Measurements from ENCODE around the gene PERCC1. TPM values are rescaled to one million over a fixed set of nuclear protein-coding genes. Genes with fewer than 3 reads are reported as not detected.

Gene PERCC1
- polyA plus RNA-seq, result under 1 TPM in 2 of 4 donors, not detected in 2; 0.58 to 0.69 TPM
- long read RNA-seq, donor 1, result 0 reads
- long read RNA-seq, donor 2, result 0 reads
- long read RNA-seq, donor 3, result 0 reads
- long read RNA-seq, donor 4, result 0 reads
- long read RNA-seq, donor 5, result 0 reads
- long read RNA-seq, donor 6, result 0 reads
- long read RNA-seq, donor 7, result 0 reads
- long read RNA-seq, donor 8, result 0 reads
- long read RNA-seq, donor 9, result 0 reads
- long read RNA-seq, donor 10, partial matches to known transcripts, result 0 of 2 reads
- long read RNA-seq, donor 10, other reads (novel, unspliced or antisense), result 0 of 2 reads

DNA sequence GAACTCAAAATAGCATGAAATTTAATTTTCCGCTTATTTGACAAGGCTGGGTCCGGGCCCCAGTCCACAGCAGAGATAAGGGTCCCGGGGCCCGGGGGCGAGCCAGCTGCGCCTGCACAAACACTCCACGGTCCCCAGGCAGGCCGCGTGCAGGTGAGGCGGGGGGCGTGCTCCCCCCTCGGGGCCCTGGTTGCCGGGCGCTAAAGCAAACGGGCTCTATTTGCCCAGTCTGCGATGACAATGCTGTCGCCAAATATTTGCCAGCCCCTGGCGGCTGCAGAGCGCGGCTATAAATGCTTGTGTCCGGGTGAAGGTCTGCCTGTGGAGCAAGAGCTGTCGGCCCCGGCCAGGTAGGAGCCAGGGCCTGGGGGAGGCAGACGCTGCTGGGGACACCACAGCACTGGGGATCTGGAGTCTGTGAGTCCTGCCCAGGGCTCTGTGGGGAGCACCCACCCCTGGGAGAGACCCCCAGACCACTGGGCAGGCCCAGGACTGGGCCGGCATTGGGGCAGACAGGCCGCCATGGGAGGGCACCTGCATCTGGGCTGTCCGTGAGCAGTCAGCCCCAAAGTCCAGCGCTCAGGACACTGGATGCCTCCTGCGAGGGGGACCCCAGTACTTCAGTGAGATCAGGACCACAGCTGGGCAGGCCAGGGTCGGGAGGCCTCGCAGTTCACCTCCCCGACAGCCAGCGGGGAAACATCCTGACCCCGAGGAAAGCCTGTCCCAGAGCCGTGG, at the start of gene PERCC1:
Gene PERCC1, plus strand, starts transcription at position 320 of the 738 bp plus-strand sequence. CDS start 1,516 bp downstream, outside the sequence.
- peaks cover 0 to 5% (median 0%) of the 10 kb centered on the region in 3 donors for H3K36me3 ChIP-seq (ENCODE audit: control insufficient read depth in 3 of 3, insufficient read depth in 2 of 3, low read depth in 1 of 3, low read length in 3 of 3)
- FAIRE-seq, result no peak
- no peaks in the 10 kb centered on the region for H3K27me3 ChIP-seq (ENCODE audit: control insufficient read depth in 3 of 3, insufficient read depth in 3 of 3, low read length in 3 of 3)
- H3K27ac ChIP-seq (ENCODE audit: low read depth in 1 of 3, low read length in 2 of 3), result no peak within 1 kb of the TSS
- DNase-seq, result peak; percentile 26 to 60
- peaks cover 0 to 9% (median 0%) of the 10 kb centered on the region in 3 donors for H3K4me1 ChIP-seq (ENCODE audit: control insufficient read depth in 3 of 3, insufficient read depth in 2 of 3, low read depth in 1 of 3, low read length in 2 of 3)
- 20 to 52% (median 33%) methylated on average over 32 to 35 of the region's 35 CpGs for WGBS, 3 donors
- no peak within 1 kb of the TSS for H3K4me3 ChIP-seq (ENCODE audit: low read depth in 1 of 3, low read length in 3 of 3)
- no peaks in the 10 kb centered on the region for H3K9me3 ChIP-seq (ENCODE audit: control insufficient read depth in 2 of 2, insufficient read depth in 1 of 2, low read depth in 1 of 2, low read length in 1 of 2)

DNA sequence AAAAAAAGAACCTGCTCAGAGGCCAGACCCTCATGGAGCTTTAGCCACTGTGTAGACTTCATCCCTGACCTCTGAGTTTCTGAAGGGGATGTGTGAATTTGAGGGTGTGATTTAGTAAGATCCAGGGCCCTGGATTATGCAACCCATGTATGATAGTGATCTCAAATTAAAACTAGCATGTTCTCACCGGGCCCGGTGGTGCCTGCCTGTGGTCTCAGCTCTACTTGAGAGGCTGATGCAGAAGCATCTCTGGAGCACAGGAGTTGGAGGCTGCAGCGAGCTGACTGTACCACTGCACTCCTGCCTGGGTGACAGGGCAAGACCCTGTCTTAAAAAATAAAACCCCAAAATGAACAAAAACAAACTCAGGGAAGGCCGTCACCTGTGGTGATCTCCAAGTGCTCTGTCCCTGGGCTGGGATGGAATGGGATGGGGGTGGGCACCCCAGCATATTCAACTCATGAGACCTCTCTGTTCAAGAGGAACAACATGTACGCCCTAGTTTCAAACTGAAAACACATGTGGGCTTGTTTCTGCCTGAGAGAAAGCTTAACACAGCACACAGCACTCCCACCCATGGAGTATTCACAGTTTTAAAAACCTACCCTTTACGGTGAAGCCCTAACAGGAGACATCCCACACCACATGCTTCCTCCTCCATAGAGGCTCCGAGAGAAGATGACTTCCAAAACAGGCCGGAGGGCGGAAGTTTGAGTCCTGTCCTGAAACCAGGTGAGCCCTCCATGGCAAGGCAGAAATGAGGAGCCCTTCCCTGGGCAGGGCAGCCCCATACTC, 49.1 kb upstream of the PERCC1 start:
- DNase-seq (no peak), FAIRE-seq (no peak)
- H3K4me3 ChIP-seq (ENCODE audit: low read depth in 1 of 3, low read length in 3 of 3), result no peak overlapping the region
- H3K4me1 ChIP-seq (ENCODE audit: control insufficient read depth in 3 of 3, insufficient read depth in 2 of 3, low read depth in 1 of 3, low read length in 2 of 3), result peaks cover 0 to 8% (median 0%) of the 10 kb centered on the region in 3 donors
- WGBS, 3 donors, result 86 to 93% (median 92%) methylated on average over 9 of the region's 9 CpGs
- H3K27ac ChIP-seq (ENCODE audit: low read depth in 1 of 3, low read length in 2 of 3), result no peak overlapping the region
- peaks cover 3 to 69% (median 6%) of the 10 kb centered on the region in 3 donors for H3K36me3 ChIP-seq (ENCODE audit: control insufficient read depth in 3 of 3, insufficient read depth in 2 of 3, low read depth in 1 of 3, low read length in 3 of 3)
- no peaks in the 10 kb centered on the region for H3K9me3 ChIP-seq (ENCODE audit: control insufficient read depth in 2 of 2, insufficient read depth in 1 of 2, low read depth in 1 of 2, low read length in 1 of 2)
- no peaks in the 10 kb centered on the region for H3K27me3 ChIP-seq (ENCODE audit: control insufficient read depth in 3 of 3, insufficient read depth in 3 of 3, low read length in 3 of 3)

DNA sequence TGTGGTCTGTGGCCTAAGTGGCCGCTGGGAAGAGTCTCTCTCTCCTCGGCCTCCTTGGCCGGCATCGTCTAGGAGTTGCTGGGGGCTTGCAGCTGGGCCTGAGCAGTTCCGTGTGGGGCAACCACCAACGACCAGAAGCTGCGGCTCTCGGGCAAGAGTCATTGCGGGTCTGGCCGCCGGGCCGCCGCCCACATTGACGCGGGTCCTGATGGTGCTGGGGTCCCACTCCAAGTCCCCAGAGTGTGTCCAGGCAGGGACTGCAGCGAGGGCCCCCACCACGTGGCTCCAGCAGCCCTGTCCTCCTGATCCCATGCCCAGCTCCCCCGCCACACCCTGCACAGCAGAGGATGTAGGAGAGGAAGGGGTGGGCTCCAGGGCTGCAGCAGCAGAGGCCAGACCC, 47.3 kb upstream of the PERCC1 start:
- DNase-seq (no peak), FAIRE-seq (no peak)
- WGBS, 3 donors, result 91 to 94% (median 93%) methylated on average over 17 to 18 of the region's 18 CpGs
- Histone ChIP-seq H3K27me3 (ENCODE audit: control insufficient read depth in 3 of 3, insufficient read depth in 3 of 3, low read length in 3 of 3) (no peaks in the 10 kb centered on the region), H3K9me3 (ENCODE audit: control insufficient read depth in 2 of 2, insufficient read depth in 1 of 2, low read depth in 1 of 2, low read length in 1 of 2) (no peaks in the 10 kb centered on the region), H3K36me3 (ENCODE audit: control insufficient read depth in 3 of 3, insufficient read depth in 2 of 3, low read depth in 1 of 3, low read length in 3 of 3) (peaks cover 3 to 70% (median 6%) of the 10 kb centered on the region in 3 donors), H3K27ac (ENCODE audit: low read depth in 1 of 3, low read length in 2 of 3) (no peak overlapping the region), H3K4me3 (ENCODE audit: low read depth in 1 of 3, low read length in 3 of 3) (no peak overlapping the region), H3K4me1 (ENCODE audit: control insufficient read depth in 3 of 3, insufficient read depth in 2 of 3, low read depth in 1 of 3, low read length in 2 of 3) (peaks cover 0 to 6% (median 0%) of the 10 kb centered on the region in 3 donors)

DNA sequence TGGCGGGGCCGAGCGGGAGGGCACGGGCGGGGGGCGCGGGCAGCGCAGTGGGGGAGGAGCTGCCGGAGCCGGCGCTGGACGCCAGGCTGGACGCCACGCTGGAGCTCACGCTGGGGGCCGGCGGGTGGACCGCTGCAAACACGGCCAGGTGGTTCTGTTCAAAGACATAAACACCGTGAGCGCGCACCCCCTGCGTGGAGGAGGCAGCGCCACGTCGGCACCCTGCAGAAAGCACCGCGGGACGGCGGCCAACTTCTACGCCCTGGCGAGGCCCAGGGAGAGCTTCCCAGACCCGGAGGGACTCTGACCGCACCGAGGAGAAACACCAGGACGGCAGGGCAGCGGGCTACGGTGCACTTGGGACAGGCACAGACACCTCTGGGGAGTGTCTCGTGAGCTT, 45.6 kb upstream of the PERCC1 start:
- Histone ChIP-seq H3K9me3 (ENCODE audit: control insufficient read depth in 2 of 2, insufficient read depth in 1 of 2, low read depth in 1 of 2, low read length in 1 of 2) (no peaks in the 10 kb centered on the region), H3K4me1 (ENCODE audit: control insufficient read depth in 3 of 3, insufficient read depth in 2 of 3, low read depth in 1 of 3, low read length in 2 of 3) (no peaks in the 10 kb centered on the region), H3K27me3 (ENCODE audit: control insufficient read depth in 3 of 3, insufficient read depth in 3 of 3, low read length in 3 of 3) (no peaks in the 10 kb centered on the region), H3K27ac (ENCODE audit: low read depth in 1 of 3, low read length in 2 of 3) (no peak overlapping the region), H3K36me3 (ENCODE audit: control insufficient read depth in 3 of 3, insufficient read depth in 2 of 3, low read depth in 1 of 3, low read length in 3 of 3) (peaks cover 6 to 82% (median 8%) of the 10 kb centered on the region in 3 donors), H3K4me3 (ENCODE audit: low read depth in 1 of 3, low read length in 3 of 3) (no peak overlapping the region)
- FAIRE-seq (no peak), DNase-seq (no peak)
- WGBS, 3 donors, result 94 to 96% (median 95%) methylated on average over 38 to 39 of the region's 39 CpGs

GRCh38 chr16:1387331-1387730, 43.5 kb upstream of the PERCC1 start:
- FAIRE-seq (no peak), DNase-seq (no peak)
- Histone ChIP-seq H3K9me3 (ENCODE audit: control insufficient read depth in 2 of 2, insufficient read depth in 1 of 2, low read depth in 1 of 2, low read length in 1 of 2) (no peaks in the 10 kb centered on the region), H3K27me3 (ENCODE audit: control insufficient read depth in 3 of 3, insufficient read depth in 3 of 3, low read length in 3 of 3) (no peaks in the 10 kb centered on the region), H3K27ac (ENCODE audit: low read depth in 1 of 3, low read length in 2 of 3) (no peak overlapping the region), H3K36me3 (ENCODE audit: control insufficient read depth in 3 of 3, insufficient read depth in 2 of 3, low read depth in 1 of 3, low read length in 3 of 3) (peaks cover 8 to 82% (median 11%) of the 10 kb centered on the region in 3 donors), H3K4me3 (ENCODE audit: low read depth in 1 of 3, low read length in 3 of 3) (no peak overlapping the region), H3K4me1 (ENCODE audit: control insufficient read depth in 3 of 3, insufficient read depth in 2 of 3, low read depth in 1 of 3, low read length in 2 of 3) (no peaks in the 10 kb centered on the region)
- WGBS, 3 donors, result 92 to 93% (median 93%) methylated on average over 16 of the region's 16 CpGs

DNA sequence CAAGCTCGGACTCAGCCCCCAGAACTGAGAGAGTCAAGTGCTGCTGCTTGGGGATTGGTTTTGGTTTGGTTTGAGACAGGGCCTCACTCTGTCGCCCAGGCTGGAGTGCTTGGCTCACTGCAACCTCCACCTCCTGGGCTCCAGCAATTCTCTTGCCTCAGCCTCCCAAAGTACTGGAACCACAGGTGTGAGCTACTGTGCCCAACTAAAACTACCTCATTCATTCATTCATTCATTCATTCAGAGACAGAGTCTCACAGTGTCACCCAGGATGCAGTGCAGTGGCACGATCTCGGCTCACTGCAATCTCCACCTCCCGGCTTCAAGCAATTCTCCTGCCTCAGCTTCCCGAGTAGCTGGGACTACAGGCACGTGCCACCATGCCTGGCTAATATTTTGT, 41.1 kb upstream of the PERCC1 start:
- Histone ChIP-seq H3K9me3 (ENCODE audit: control insufficient read depth in 2 of 2, insufficient read depth in 1 of 2, low read depth in 1 of 2, low read length in 1 of 2) (no peaks in the 10 kb centered on the region), H3K27me3 (ENCODE audit: control insufficient read depth in 3 of 3, insufficient read depth in 3 of 3, low read length in 3 of 3) (no peaks in the 10 kb centered on the region), H3K4me1 (ENCODE audit: control insufficient read depth in 3 of 3, insufficient read depth in 2 of 3, low read depth in 1 of 3, low read length in 2 of 3) (no peaks in the 10 kb centered on the region), H3K4me3 (ENCODE audit: low read depth in 1 of 3, low read length in 3 of 3) (no peak overlapping the region), H3K27ac (ENCODE audit: low read depth in 1 of 3, low read length in 2 of 3) (no peak overlapping the region), H3K36me3 (ENCODE audit: control insufficient read depth in 3 of 3, insufficient read depth in 2 of 3, low read depth in 1 of 3, low read length in 3 of 3) (peaks cover 13 to 85% (median 21%) of the 10 kb centered on the region in 3 donors)
- WGBS, 3 donors, result 94 to 98% (median 94%) methylated on average over 7 of the region's 7 CpGs
- DNase-seq (no peak), FAIRE-seq (no peak)

DNA sequence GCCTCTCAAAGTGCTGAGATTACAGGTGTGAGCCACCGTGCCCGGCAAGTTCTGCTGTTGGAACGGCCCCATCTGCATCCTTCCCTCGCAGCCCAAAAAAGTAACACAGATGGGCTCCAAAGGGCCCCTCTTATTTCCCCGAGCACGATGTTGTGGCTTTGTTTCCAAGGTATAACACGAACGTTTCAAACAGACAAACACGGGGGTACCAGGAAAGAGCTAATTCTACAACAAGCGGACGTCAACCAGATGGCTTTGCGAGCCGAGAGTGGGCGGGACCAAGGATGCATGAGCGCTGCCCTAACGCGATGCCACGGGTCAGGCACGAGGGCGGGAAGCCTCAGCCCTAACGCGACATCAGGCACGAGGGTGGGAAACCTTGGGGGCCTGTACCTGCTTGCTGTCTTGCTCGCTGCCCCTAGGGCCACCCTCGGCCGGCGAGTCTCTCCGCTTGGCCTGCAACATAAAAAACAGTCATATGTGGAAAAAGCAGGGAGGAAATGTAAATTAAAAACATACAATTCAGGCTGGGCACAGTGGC, 40.6 kb upstream of the PERCC1 start:
- Histone ChIP-seq H3K4me1 (ENCODE audit: control insufficient read depth in 3 of 3, insufficient read depth in 2 of 3, low read depth in 1 of 3, low read length in 2 of 3) (no peaks in the 10 kb centered on the region), H3K27ac (ENCODE audit: low read depth in 1 of 3, low read length in 2 of 3) (no peak overlapping the region), H3K4me3 (ENCODE audit: low read depth in 1 of 3, low read length in 3 of 3) (no peak overlapping the region), H3K36me3 (ENCODE audit: control insufficient read depth in 3 of 3, insufficient read depth in 2 of 3, low read depth in 1 of 3, low read length in 3 of 3) (peaks cover 13 to 82% (median 21%) of the 10 kb centered on the region in 3 donors), H3K9me3 (ENCODE audit: control insufficient read depth in 2 of 2, insufficient read depth in 1 of 2, low read depth in 1 of 2, low read length in 1 of 2) (no peaks in the 10 kb centered on the region), H3K27me3 (ENCODE audit: control insufficient read depth in 3 of 3, insufficient read depth in 3 of 3, low read length in 3 of 3) (no peaks in the 10 kb centered on the region)
- 81 to 88% (median 81%) methylated on average over 28 of the region's 28 CpGs for WGBS, 3 donors
- DNase-seq (no peak), FAIRE-seq (no peak)

DNA sequence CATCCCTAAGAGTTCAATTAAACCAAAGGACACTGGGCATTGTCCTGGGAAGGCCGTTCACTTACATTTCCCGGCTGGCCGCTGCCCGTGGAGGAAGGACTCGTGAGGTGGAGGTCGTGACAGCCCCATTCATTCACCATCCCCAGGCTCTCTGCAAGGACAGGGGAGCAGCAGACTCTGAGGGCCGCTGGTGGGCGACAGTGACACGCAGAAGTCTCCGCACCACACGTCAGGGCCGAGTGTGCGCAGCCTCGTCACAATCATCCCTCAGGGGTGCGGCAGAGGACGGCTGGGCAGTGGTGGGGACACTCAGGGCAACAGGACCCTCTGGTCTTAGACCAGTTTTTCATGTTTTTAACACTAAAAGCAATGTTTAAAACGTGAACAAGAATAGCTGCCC, 38.1 kb upstream of the PERCC1 start:
- Histone ChIP-seq H3K36me3 (ENCODE audit: control insufficient read depth in 3 of 3, insufficient read depth in 2 of 3, low read depth in 1 of 3, low read length in 3 of 3) (peaks cover 13 to 83% (median 23%) of the 10 kb centered on the region in 3 donors), H3K27me3 (ENCODE audit: control insufficient read depth in 3 of 3, insufficient read depth in 3 of 3, low read length in 3 of 3) (no peaks in the 10 kb centered on the region), H3K27ac (ENCODE audit: low read depth in 1 of 3, low read length in 2 of 3) (no peak overlapping the region), H3K9me3 (ENCODE audit: control insufficient read depth in 2 of 2, insufficient read depth in 1 of 2, low read depth in 1 of 2, low read length in 1 of 2) (no peaks in the 10 kb centered on the region), H3K4me1 (ENCODE audit: control insufficient read depth in 3 of 3, insufficient read depth in 2 of 3, low read depth in 1 of 3, low read length in 2 of 3) (no peaks in the 10 kb centered on the region), H3K4me3 (ENCODE audit: low read depth in 1 of 3, low read length in 3 of 3) (no peak overlapping the region)
- no peak for FAIRE-seq
- no peak for DNase-seq
- 92 to 95% (median 94%) methylated on average over 17 of the region's 17 CpGs for WGBS, 3 donors

Measured in small intestine (tissue), 16 donors.